DOHH2 (cell line): ENCODE measurements around the gene PDE4D.

ENCODE experiments used
- H3F3A ChIP-seq: fragments of 200-600 bp; sonication (generic), shearing (Covaris generic); 2 replicates; pipeline ENCODE4 v1.6.0; 2016; ENCODE audit warnings: antibody characterized with exemption, mild to moderate bottlenecking; ENCODE audit not compliant: control insufficient read depth, insufficient read depth
- H3K27ac ChIP-seq: fragments of 200-600 bp; sonication (generic); 2 replicates; pipeline ENCODE4 v1.5.1; 2014; ENCODE audit warnings: low read depth, mild to moderate bottlenecking, low read length, moderate library complexity
- H3K27me3 ChIP-seq: fragments of 200-600 bp; sonication (generic); 2 replicates; pipeline ENCODE4 v1.6.1; 2014; ENCODE audit warnings: mild to moderate bottlenecking, low read length, mixed read lengths; ENCODE audit not compliant: control insufficient read depth
- H3K36me3 ChIP-seq: fragments of 200-600 bp; sonication (generic); 2 replicates; pipeline ENCODE4 v1.6.1; 2014; ENCODE audit warnings: mild to moderate bottlenecking, low read length, moderate library complexity, mixed read lengths; ENCODE audit not compliant: control insufficient read depth
- H3K4me1 ChIP-seq: fragments of 200-600 bp; sonication (generic); 2 replicates; pipeline ENCODE4 v1.6.1; 2014; ENCODE audit warnings: mild to moderate bottlenecking, low read length, mixed read lengths; ENCODE audit not compliant: control insufficient read depth
- H3K4me2 ChIP-seq: fragments of 200-600 bp; sonication (generic); 2 replicates; pipeline ENCODE4 v1.6.0; 2014; ENCODE audit warnings: mild to moderate bottlenecking, low read length, moderate library complexity
- H3K4me3 ChIP-seq: fragments of 200-600 bp; sonication (generic); 2 replicates; pipeline ENCODE4 v1.5.1; 2014; ENCODE audit warnings: mild to moderate bottlenecking, low read length, mixed read lengths
- H3K79me2 ChIP-seq: fragments of 200-600 bp; sonication (generic); 2 replicates; pipeline ENCODE4 v1.6.1; 2014; ENCODE audit warnings: mild to moderate bottlenecking, low read length, mixed read lengths; ENCODE audit not compliant: control insufficient read depth
- H3K9me2 ChIP-seq: fragments of 200-600 bp; sonication (generic); replicated peaks from 2 replicates; pipeline ENCODE4 v1.6.1; 2014; ENCODE audit warnings: mild to moderate bottlenecking, low read length, mixed read lengths; ENCODE audit not compliant: control insufficient read depth
- H3K9me3 ChIP-seq: fragments of 200-600 bp; sonication (generic); 2 replicates; pipeline ENCODE4 v1.6.1; 2014; ENCODE audit warnings: antibody characterized with exemption, low read length, mixed read lengths; ENCODE audit not compliant: control insufficient read depth, insufficient read depth
- H4K20me1 ChIP-seq: fragments of 200-600 bp; sonication (generic); 2 replicates; pipeline ENCODE4 v1.6.0; 2014; ENCODE audit warnings: low read depth, mild to moderate bottlenecking, antibody characterized with exemption, low read length, moderate library complexity; ENCODE audit not compliant: control insufficient read depth, insufficient read depth
- EZH2phosphoT487 ChIP-seq: fragments of 200-600 bp; sonication (generic); IDR thresholded peaks from 2 replicates; pipeline ENCODE4 v1.6.1; 2017; ENCODE audit warnings: borderline replicate concordance, mild to moderate bottlenecking, antibody characterized with exemption, low read length, moderate library complexity, mixed read lengths
- TF ChIP-seq, protein P1 (sequence below): fragments of 200-600 bp; sonication (generic); IDR thresholded peaks from one replicate; pipeline ENCODE4 v1.5.1; 2014; ENCODE audit warnings: antibody characterized with exemption, mild to moderate bottlenecking, low read depth, low read length; ENCODE audit not compliant: poor library complexity, severe bottlenecking

The PDE4D gene

DNA sequence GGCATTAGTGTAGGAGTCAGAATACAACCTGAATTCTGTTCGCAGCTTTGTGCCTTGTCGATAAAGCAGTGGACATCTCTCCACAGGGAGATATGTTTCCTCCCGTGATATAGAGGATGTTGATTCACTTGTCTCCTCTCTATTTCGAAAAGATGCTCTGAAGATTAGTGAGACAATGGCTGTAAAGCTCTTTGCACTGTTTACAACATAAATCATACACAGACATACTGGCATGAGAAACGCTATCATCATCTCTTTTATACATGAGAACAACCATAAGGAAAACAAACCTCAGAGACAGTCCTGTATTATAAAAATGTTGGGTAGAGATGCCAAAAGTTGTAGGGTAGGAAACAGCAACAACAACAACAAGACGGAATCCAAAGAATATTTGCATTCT, 803.2 kb downstream of the PDE4D start:
- Histone ChIP-seq H3F3A (no peaks in the 10 kb centered on the region), H3K36me3 (no peaks in the 10 kb centered on the region), H3K27ac (no peak overlapping the region), H3K9me2 (no peaks in the 10 kb centered on the region), H3K4me2 (no peak overlapping the region), H4K20me1 (no peaks in the 10 kb centered on the region), H3K9me3 (no peaks in the 10 kb centered on the region), H3K4me3 (no peak overlapping the region), H3K79me2 (no peaks in the 10 kb centered on the region), H3K27me3 (peaks cover 13% of the 10 kb centered on the region), H3K4me1 (no peaks in the 10 kb centered on the region)
- TF ChIP-seq, protein P1, sequence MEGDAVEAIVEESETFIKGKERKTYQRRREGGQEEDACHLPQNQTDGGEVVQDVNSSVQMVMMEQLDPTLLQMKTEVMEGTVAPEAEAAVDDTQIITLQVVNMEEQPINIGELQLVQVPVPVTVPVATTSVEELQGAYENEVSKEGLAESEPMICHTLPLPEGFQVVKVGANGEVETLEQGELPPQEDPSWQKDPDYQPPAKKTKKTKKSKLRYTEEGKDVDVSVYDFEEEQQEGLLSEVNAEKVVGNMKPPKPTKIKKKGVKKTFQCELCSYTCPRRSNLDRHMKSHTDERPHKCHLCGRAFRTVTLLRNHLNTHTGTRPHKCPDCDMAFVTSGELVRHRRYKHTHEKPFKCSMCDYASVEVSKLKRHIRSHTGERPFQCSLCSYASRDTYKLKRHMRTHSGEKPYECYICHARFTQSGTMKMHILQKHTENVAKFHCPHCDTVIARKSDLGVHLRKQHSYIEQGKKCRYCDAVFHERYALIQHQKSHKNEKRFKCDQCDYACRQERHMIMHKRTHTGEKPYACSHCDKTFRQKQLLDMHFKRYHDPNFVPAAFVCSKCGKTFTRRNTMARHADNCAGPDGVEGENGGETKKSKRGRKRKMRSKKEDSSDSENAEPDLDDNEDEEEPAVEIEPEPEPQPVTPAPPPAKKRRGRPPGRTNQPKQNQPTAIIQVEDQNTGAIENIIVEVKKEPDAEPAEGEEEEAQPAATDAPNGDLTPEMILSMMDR = no peak
- no peak for TF ChIP-seq EZH2phosphoT487

DNA sequence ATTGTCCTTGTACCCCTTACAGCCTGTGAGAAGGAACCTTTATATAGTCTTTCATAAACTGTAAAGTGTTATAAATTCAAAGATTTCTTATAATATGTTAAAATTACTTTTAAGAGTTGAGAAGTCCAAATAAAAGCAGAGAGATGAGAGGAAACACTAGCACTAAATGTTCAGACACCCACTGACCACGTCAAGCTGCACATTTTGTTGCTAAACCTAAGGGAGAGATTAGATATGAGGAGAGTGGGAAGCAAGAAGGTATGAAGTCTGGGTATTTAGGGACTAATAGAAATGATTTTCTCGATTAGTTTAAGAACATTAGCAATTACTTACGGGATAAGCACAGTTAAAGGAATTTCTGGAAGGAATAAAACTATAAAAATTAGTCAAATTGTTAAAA, 803.8 kb downstream of the PDE4D start:
- Histone ChIP-seq H3K79me2 (no peaks in the 10 kb centered on the region), H3K27me3 (peaks cover 13% of the 10 kb centered on the region), H3K4me2 (no peak overlapping the region), H3F3A (no peaks in the 10 kb centered on the region), H3K36me3 (no peaks in the 10 kb centered on the region), H3K9me2 (no peaks in the 10 kb centered on the region), H3K27ac (no peak overlapping the region), H3K9me3 (no peaks in the 10 kb centered on the region), H3K4me1 (no peaks in the 10 kb centered on the region), H3K4me3 (no peak overlapping the region), H4K20me1 (no peaks in the 10 kb centered on the region)
- TF ChIP-seq, protein P1 = no peak
- no peak for TF ChIP-seq EZH2phosphoT487

DNA sequence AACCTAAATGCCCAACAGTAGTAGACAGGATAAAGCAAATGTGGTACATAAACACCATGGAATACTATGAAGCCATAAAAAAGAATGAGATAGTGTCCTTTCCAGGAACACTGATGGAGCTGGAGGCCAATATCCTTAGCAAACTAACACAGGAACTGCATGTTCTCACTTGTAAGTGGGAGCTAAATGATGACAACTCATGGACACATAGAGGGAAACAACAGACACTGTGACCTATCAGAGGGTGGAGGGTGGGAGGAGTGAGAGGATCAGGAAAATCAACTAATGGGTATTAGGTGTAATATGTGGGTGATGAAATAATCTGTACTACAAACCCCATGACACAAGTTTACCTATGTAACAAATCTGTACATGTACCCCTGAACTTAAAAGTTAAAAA, 805.0 kb downstream of the PDE4D start:
- no peaks in the 10 kb centered on the region for H3K9me2 ChIP-seq
- H3F3A ChIP-seq = no peaks in the 10 kb centered on the region
- H3K4me2 ChIP-seq = no peak overlapping the region
- H4K20me1 ChIP-seq = no peaks in the 10 kb centered on the region
- no peaks in the 10 kb centered on the region for H3K36me3 ChIP-seq
- TF ChIP-seq, protein P1 = no peak
- TF ChIP-seq EZH2phosphoT487 = no peak
- H3K79me2 ChIP-seq = no peaks in the 10 kb centered on the region
- no peaks in the 10 kb centered on the region for H3K9me3 ChIP-seq
- peaks cover 13% of the 10 kb centered on the region for H3K27me3 ChIP-seq
- H3K4me1 ChIP-seq = no peaks in the 10 kb centered on the region
- no peak overlapping the region for H3K4me3 ChIP-seq
- no peak overlapping the region for H3K27ac ChIP-seq

DNA sequence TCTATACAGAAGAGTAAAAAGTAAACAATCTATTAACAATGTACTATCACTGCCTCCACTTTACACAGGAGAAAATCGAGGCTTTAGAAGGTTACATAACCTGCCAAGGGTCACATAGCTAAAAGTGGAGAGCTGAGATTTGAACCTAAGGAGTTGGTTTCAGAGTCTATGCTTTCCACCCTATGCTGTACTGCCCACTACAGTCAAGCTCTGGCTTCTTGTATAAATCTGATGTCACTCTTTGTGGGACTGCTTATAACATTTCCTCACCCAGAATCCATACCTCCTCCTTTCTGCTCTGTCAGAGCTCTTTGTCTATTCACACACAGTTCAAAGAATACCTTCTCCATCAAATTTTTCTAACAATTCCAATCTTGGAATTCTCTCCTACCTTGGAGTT, 807.5 kb downstream of the PDE4D start:
- Histone ChIP-seq H3K4me3 (no peak overlapping the region), H3K79me2 (no peaks in the 10 kb centered on the region), H3F3A (no peaks in the 10 kb centered on the region), H3K9me3 (no peaks in the 10 kb centered on the region), H4K20me1 (no peaks in the 10 kb centered on the region), H3K36me3 (no peaks in the 10 kb centered on the region), H3K27me3 (peaks cover 13% of the 10 kb centered on the region), H3K4me2 (no peak overlapping the region), H3K27ac (no peak overlapping the region), H3K9me2 (no peaks in the 10 kb centered on the region), H3K4me1 (no peaks in the 10 kb centered on the region)
- TF ChIP-seq EZH2phosphoT487 = no peak
- TF ChIP-seq, protein P1 = no peak
